GM10248 (cell line): ENCODE data around the gene NGFR.

Source experiments
- CTCF ChIA-PET: fragments of 300-600 bp; sonication (Branson Sonifier 250); formaldehyde crosslinking; extraction: SDS; loops from one replicate; lab custom pipeline; 2021; ENCODE audit warnings: antibody characterized with exemption; lab: Yijun Ruan, JAX
- POLR2A ChIA-PET: fragments of 350-650 bp; sonication (Branson Sonifier 250); formaldehyde crosslinking; extraction: SDS; loops from one replicate; lab custom pipeline; 2020; ENCODE audit warnings: antibody characterized with exemption; lab: Yijun Ruan, JAX
- DNase-seq: peaks from one replicate; pipeline ENCODE4 v3.0.0; 2012; ENCODE audit errors: extremely low spot score
- CTCF ChIP-seq: IDR thresholded peaks from 2 replicates; pipeline ENCODE4 v1.5.1; 2012; ENCODE audit warnings: mild to moderate bottlenecking, low read depth; ENCODE audit errors: extremely low read depth, missing control alignments, control extremely low read depth

The NGFR gene

GRCh38 chr17:49552070-49552751 lies 57.1 kb downstream of the NGFR start:
- CTCF ChIA-PET, result interaction anchor here (1.6 to 10.7 kb wide), 3 partner anchors 56 to 142 kb away, joined by 4 to 220 read pairs (median 14); partner anchors contain the start of genes NGFR and PHB1
- POLR2A ChIA-PET, result no interaction called here
- peak; percentile 10 for DNase-seq
- no peak for TF ChIP-seq CTCF

- ChIA-PET CTCF (interaction anchor here (4.6 to 10.7 kb wide), 2 partner anchors 120 to 144 kb away, joined by 73 to 220 read pairs; partner anchors contain the start of gene PHB1), POLR2A (no interaction called here)
- peak; percentile 7 for DNase-seq
- TF ChIP-seq CTCF, result no peak
Measured at GRCh38 chr17:49553676-49554335, 58.7 kb downstream of the NGFR start.

- TF ChIP-seq CTCF, result no peak
- DNase-seq, result peak; percentile 21
- ChIA-PET POLR2A (no interaction called here), CTCF (interaction anchor here (0.7 to 10.7 kb wide), 30 partner anchors 10 to 831 kb away, joined by 3 to 220 read pairs (median 14); partner anchors contain the start of genes NGFR and PHB1)
Measured at GRCh38 chr17:49554694-49555494, 59.8 kb downstream of the NGFR start.

GRCh38 chr17:49555495-49556222 lies 60.6 kb downstream of the NGFR start:
- no peak for TF ChIP-seq CTCF
- ChIA-PET POLR2A (no interaction called here), CTCF (interaction anchor here (0.7 to 10.7 kb wide), 62 partner anchors 10 to 832 kb away, joined by 3 to 220 read pairs (median 6); partner anchors contain the start of genes NGFR, NXPH3 and PHB1)
- peak; percentile 21 for DNase-seq

GRCh38 chr17:49556223-49556943 lies 61.3 kb downstream of the NGFR start:
- peak; percentile 95 for TF ChIP-seq CTCF
- ChIA-PET CTCF (interaction anchor here (0.6 to 10.7 kb wide), 94 partner anchors 9 to 832 kb away, joined by 3 to 220 read pairs (median 5); partner anchors contain the start of genes FAM117A, NGFR, NXPH3 and PDK2), POLR2A (no interaction called here)
- DNase-seq, result peak; percentile 92
